ENCODE data around the gene C10orf90.

GRCh38 chr10:126509182-126509581, 161.3 kb downstream of the C10orf90 start:
- TF ChIP-seq EP300 (IDR thresholded peaks at IDR 0.05) (no peak), CTCF (IDR thresholded peaks at IDR 0.05) (no peak)
